Skeletal muscle tissue (tissue), 4 donors: Measurements from ENCODE around the gene RASEF. TPM values are rescaled to one million over a fixed set of nuclear protein-coding genes. Genes with fewer than 3 reads are reported as not detected.
"Not testable (repeated sequence)": the region's sequence is repeated elsewhere in the genome, so short reads cannot be mapped to it uniquely, and the experiment has no call there.

Experiments used
- H3K27ac ChIP-seq: one replicate; pipeline ENCODE4 v1.7.0; 2013; ENCODE audit warnings: mild to moderate bottlenecking, low read depth, low read length, inconsistent platforms
- H3K27me3 ChIP-seq, 3 donors: one replicate each; pipeline ENCODE4 v1.7.0; 2013; ENCODE audit warnings: low read length in 3 of 3; ENCODE audit not compliant: control insufficient read depth in 3 of 3, insufficient read depth in 3 of 3
- H3K36me3 ChIP-seq, 3 donors: one replicate each; pipeline ENCODE4 v1.7.0; 2013; ENCODE audit warnings: low read length in 3 of 3; ENCODE audit not compliant: control insufficient read depth in 3 of 3, insufficient read depth in 3 of 3
- H3K4me1 ChIP-seq, 3 donors: one replicate each; pipeline ENCODE4 v1.7.0; 2013; ENCODE audit warnings: low read length in 3 of 3, mild to moderate bottlenecking in 3 of 3; ENCODE audit not compliant: control insufficient read depth in 3 of 3, insufficient read depth in 3 of 3
- H3K4me3 ChIP-seq, 3 donors: one replicate each; pipeline ENCODE4 v1.7.0; 2013; ENCODE audit warnings: low read length in 3 of 3
- H3K9ac ChIP-seq, 3 donors: one replicate each; pipeline ENCODE4 v1.7.0; 2013; ENCODE audit warnings: low read length in 3 of 3, mild to moderate bottlenecking in 3 of 3, moderate library complexity in 2 of 3, low read depth in 1 of 3
- H3K9me3 ChIP-seq, 3 donors: one replicate each; pipeline ENCODE4 v1.7.0; 2013; ENCODE audit warnings: low read length in 3 of 3; ENCODE audit not compliant: control insufficient read depth in 3 of 3
- total RNA-seq: library from RNA; depleted of rRNA; stranded (reverse); fragments of >200 nt; gene quantifications from one replicate; pipeline ENCODE4 v1.2.3, GENCODE V29; 2014
- donor health status: Osteomylitis.

Gene RASEF
- total RNA-seq, 1 donor from 2014 or later: under 0.01 TPM

- Histone ChIP-seq H3K4me1 (no peaks in the 10 kb centered on the region), H3K9me3 (no peaks in the 10 kb centered on the region)
Measured at GRCh38 chr9:82961504-82962125, 101.3 kb downstream of the RASEF start.

GRCh38 chr9:82957529-82958379 is 105.2 kb downstream of the RASEF start:
- H3K9me3 ChIP-seq: no peaks in the 10 kb centered on the region
- no peaks in the 10 kb centered on the region for H3K36me3 ChIP-seq
- no peak overlapping the region for H3K4me3 ChIP-seq
- H3K4me1 ChIP-seq: no peaks in the 10 kb centered on the region
- H3K27ac ChIP-seq: no peak overlapping the region
- no peak overlapping the region for H3K9ac ChIP-seq
- no peaks in the 10 kb centered on the region for H3K27me3 ChIP-seq

More at GRCh38 chr9:82961504-82962125, 101.3 kb downstream of the RASEF start:
- H3K27ac ChIP-seq: no peak overlapping the region
- no peak overlapping the region for H3K9ac ChIP-seq
- no peaks in the 10 kb centered on the region for H3K36me3 ChIP-seq
- no peaks in the 10 kb centered on the region for H3K27me3 ChIP-seq
- no peak overlapping the region for H3K4me3 ChIP-seq

- no peaks in the 10 kb centered on the region for H3K27me3 ChIP-seq
- H3K9ac ChIP-seq: no peak overlapping the region
- no peak overlapping the region for H3K27ac ChIP-seq
- no peaks in the 10 kb centered on the region for H3K36me3 ChIP-seq
- no peaks in the 10 kb centered on the region for H3K4me1 ChIP-seq
- no peak overlapping the region for H3K4me3 ChIP-seq
- H3K9me3 ChIP-seq: no peaks in the 10 kb centered on the region
Measured at GRCh38 chr9:82949203-82949602, 113.7 kb downstream of the RASEF start.

GRCh38 chr9:82940376-82940775 is 122.6 kb downstream of the RASEF start:
- H3K9ac ChIP-seq: no peak overlapping the region
- H3K4me1 ChIP-seq: no peaks in the 10 kb centered on the region
- no peaks in the 10 kb centered on the region for H3K36me3 ChIP-seq
- H3K4me3 ChIP-seq: no peak overlapping the region
- H3K27ac ChIP-seq: no peak overlapping the region
- H3K27me3 ChIP-seq: no peaks in the 10 kb centered on the region
- no peaks in the 10 kb centered on the region for H3K9me3 ChIP-seq

GRCh38 chr9:82939451-82939850 is 123.5 kb downstream of the RASEF start:
- Histone ChIP-seq H3K9ac (no peak overlapping the region), H3K9me3 (no peaks in the 10 kb centered on the region), H3K4me3 (no peak overlapping the region)

GRCh38 chr9:82938426-82939218 is 124.3 kb downstream of the RASEF start:
- H3K4me1 ChIP-seq: no peaks in the 10 kb centered on the region
- no peak overlapping the region for H3K4me3 ChIP-seq
- no peaks in the 10 kb centered on the region for H3K36me3 ChIP-seq
- no peak overlapping the region for H3K27ac ChIP-seq
- no peaks in the 10 kb centered on the region for H3K27me3 ChIP-seq
- H3K9ac ChIP-seq: no peak overlapping the region
- H3K9me3 ChIP-seq: no peaks in the 10 kb centered on the region

More at GRCh38 chr9:82939451-82939850, 123.5 kb downstream of the RASEF start:
- no peaks in the 10 kb centered on the region for H3K36me3 ChIP-seq
- H3K27me3 ChIP-seq: no peaks in the 10 kb centered on the region
- no peak overlapping the region for H3K27ac ChIP-seq
- no peaks in the 10 kb centered on the region for H3K4me1 ChIP-seq

GRCh38 chr9:82936561-82936960 is 126.4 kb downstream of the RASEF start:
- not testable (repeated sequence) for H3K36me3 ChIP-seq, H3K27me3 ChIP-seq, H3K9ac ChIP-seq, H3K4me1 ChIP-seq, H3K27ac ChIP-seq, H3K9me3 ChIP-seq, H3K4me3 ChIP-seq

- Histone ChIP-seq H3K4me1 (no peaks in the 10 kb centered on the region), H3K27ac (no peak overlapping the region), H3K9ac (no peak overlapping the region), H3K27me3 (no peaks in the 10 kb centered on the region), H3K4me3 (no peak overlapping the region), H3K36me3 (no peaks in the 10 kb centered on the region), H3K9me3 (no peaks in the 10 kb centered on the region)
Measured at GRCh38 chr9:82934949-82935348, 128.0 kb downstream of the RASEF start.

GRCh38 chr9:82934025-82934424 is 128.9 kb downstream of the RASEF start:
- H3K9me3 ChIP-seq, H3K27me3 ChIP-seq, H3K4me3 ChIP-seq, H3K36me3 ChIP-seq, H3K27ac ChIP-seq, H3K4me1 ChIP-seq, H3K9ac ChIP-seq: not testable (repeated sequence)

- Histone ChIP-seq H3K27ac (no peak overlapping the region), H3K4me1 (no peaks in the 10 kb centered on the region), H3K27me3 (no peaks in the 10 kb centered on the region), H3K9me3 (no peaks in the 10 kb centered on the region), H3K36me3 (no peaks in the 10 kb centered on the region), H3K9ac (no peak overlapping the region), H3K4me3 (no peak overlapping the region)
Measured at GRCh38 chr9:82930116-82930515, 132.8 kb downstream of the RASEF start.
